Endothelial cell (in vitro differentiated cells): Measurements from ENCODE around the gene CTDSPL. TPM values are rescaled to one million over a fixed set of nuclear protein-coding genes. Genes with fewer than 3 reads are reported as not detected.

Experiments used
- DNase-seq: peaks from one replicate; pipeline ENCODE4 v3.0.0; 2021; ENCODE audit warnings: low spot score
- H3K27ac Mint-ChIP-seq: one replicate; pipeline ENCODE4 v1.8.0; 2021; ENCODE audit warnings: mixed read lengths, inconsistent platforms; ENCODE audit not compliant: unreplicated experiment
- H3K27me3 Mint-ChIP-seq: one replicate; pipeline ENCODE4 v1.8.0; 2021; ENCODE audit warnings: mild to moderate bottlenecking, moderate library complexity, mixed read lengths, inconsistent platforms; ENCODE audit not compliant: unreplicated experiment
- H3K36me3 Mint-ChIP-seq: one replicate; pipeline ENCODE4 v1.8.0; 2021; ENCODE audit warnings: mild to moderate bottlenecking, low read depth, mixed read lengths, inconsistent platforms; ENCODE audit not compliant: unreplicated experiment
- H3K4me1 Mint-ChIP-seq: one replicate; pipeline ENCODE4 v1.8.0; 2021; ENCODE audit warnings: mild to moderate bottlenecking, mixed read lengths, inconsistent platforms; ENCODE audit not compliant: unreplicated experiment
- H3K4me3 Mint-ChIP-seq: one replicate; pipeline ENCODE4 v1.8.0; 2021; ENCODE audit warnings: mild to moderate bottlenecking, mixed read lengths, inconsistent platforms; ENCODE audit not compliant: unreplicated experiment
- H3K9me3 Mint-ChIP-seq: one replicate; pipeline ENCODE4 v1.8.0; 2021; ENCODE audit warnings: mixed read lengths, inconsistent platforms; ENCODE audit not compliant: unreplicated experiment
- CTCF ChIP-seq: fragments of 200-600 bp; sonication (generic); IDR thresholded peaks from one replicate; pipeline ENCODE4 v1.5.0; 2021; ENCODE audit warnings: antibody characterized with exemption; ENCODE audit not compliant: unreplicated experiment
- total RNA-seq: library from RNA; stranded (reverse); fragmentation: NEBNext Ultra II Directional; extraction: Animal tissue kit (Norgen Biotek cat#: 25700); gene quantifications from one replicate; pipeline ENCODE4 v1.2.1, GENCODE V29; 2021; ENCODE audit not compliant: unreplicated experiment

CTDSPL gene
- total RNA-seq, 1 donor from 2014 or later: 71.4 TPM

GRCh38 chr3:37863949-37864822 is 2.5 kb downstream of the CTDSPL start:
- Mint-ChIP-seq H3K4me3 (peak overlapping the region; percentile 100), H3K36me3 (peaks cover 6% of the 10 kb centered on the region), H3K27me3 (peaks cover 12% of the 10 kb centered on the region), H3K27ac (peak overlapping the region; percentile 31), H3K9me3 (no peaks in the 10 kb centered on the region), H3K4me1 (peaks cover 29% of the 10 kb centered on the region)
- DNase-seq: no peak
- no peak for TF ChIP-seq CTCF

- no peak for TF ChIP-seq CTCF
- Mint-ChIP-seq H3K27me3 (peaks cover 12% of the 10 kb centered on the region), H3K36me3 (peaks cover 6% of the 10 kb centered on the region), H3K4me3 (no peak overlapping the region), H3K9me3 (no peaks in the 10 kb centered on the region), H3K27ac (no peak overlapping the region), H3K4me1 (peaks cover 27% of the 10 kb centered on the region)
- no peak for DNase-seq
Measured at GRCh38 chr3:37864904-37865303, 3.2 kb downstream of the CTDSPL start.

GRCh38 chr3:37867144-37867543 is 5.5 kb downstream of the CTDSPL start:
- DNase-seq: no peak
- Mint-ChIP-seq H3K27ac (no peak overlapping the region), H3K36me3 (peaks cover 6% of the 10 kb centered on the region), H3K4me1 (peaks cover 21% of the 10 kb centered on the region), H3K9me3 (no peaks in the 10 kb centered on the region), H3K27me3 (peaks cover 6% of the 10 kb centered on the region), H3K4me3 (no peak overlapping the region)
- TF ChIP-seq CTCF: no peak

- DNase-seq: no peak
- no peak for TF ChIP-seq CTCF
- Mint-ChIP-seq H3K4me1 (peaks cover 6% of the 10 kb centered on the region), H3K27me3 (no peaks in the 10 kb centered on the region), H3K27ac (no peak overlapping the region), H3K4me3 (no peak overlapping the region), H3K36me3 (no peaks in the 10 kb centered on the region), H3K9me3 (no peaks in the 10 kb centered on the region)
Measured at GRCh38 chr3:37871858-37872257, 10.2 kb downstream of the CTDSPL start.
